HepG2 (cell line): ENCODE measurements around the gene ADCY5. TPM values are rescaled to one million over a fixed set of nuclear protein-coding genes. Genes with fewer than 3 reads are reported as not detected.

Experiments
- ATAC-seq: fragments of 200-7000 bp; cut with Tn5 transposase; 3 replicates; pipeline ENCODE4 v1.9.1; 2020; ENCODE audit warnings: mild to moderate bottlenecking, moderate library complexity
- BruUV-seq: library from RNA; stranded (reverse); fragments of 400-500 nt; replicated peaks from 2 replicates; lab custom pipeline; 2021; lab: Mats Ljungman, UMichigan
- CTCF ChIA-PET: fragments of 300-600 bp; formaldehyde crosslinking; extraction: SDS; loops from one replicate; lab custom pipeline; 2021; ENCODE audit warnings: low total read pairs, inconsistent platforms, low intra/inter-chr PET ratio; lab: Yijun Ruan, JAX
- POLR2A ChIA-PET: fragments of 350-600 bp; sonication (Branson Sonifier 250); formaldehyde crosslinking; loops from one replicate; lab custom pipeline; 2020; ENCODE audit warnings: antibody characterized with exemption, inconsistent platforms; lab: Yijun Ruan, JAX
- DNase-seq: peaks from one replicate; pipeline ENCODE4 v3.0.0-alpha.2; 2015; ENCODE audit warnings: low spot score
- FAIRE-seq: peaks from 3 replicates; lab custom pipeline; 2011; peaks lifted over from hg19 to GRCh38; lab: Jason Lieb, UNC
- H2AFZ ChIP-seq: one replicate; pipeline ENCODE4 v1.6.1; 2011; ENCODE audit warnings: low read length, inconsistent platforms
- H3K27ac ChIP-seq: fragments of 300-600 bp; 3 replicates; pipeline ENCODE4 v1.8.0; 2011; ENCODE audit warnings: mixed run types, mild to moderate bottlenecking, mixed read lengths, low read length, inconsistent platforms; ENCODE audit not compliant: insufficient read depth; ENCODE audit errors: extremely low read length
- H3K27me3 ChIP-seq, 2 experiments: fragments of 200-600 bp in 1 of 2; 2 replicates in 1 of 2; 3 replicates in 1 of 2; pipeline versions ENCODE4 v1.6.0 to v1.8.0; 2011; ENCODE audit warnings: low read length in 2 of 2, mild to moderate bottlenecking in 2 of 2, moderate library complexity in 2 of 2, inconsistent platforms in 1 of 2; ENCODE audit not compliant: insufficient read depth in 2 of 2, control insufficient read depth in 1 of 2
- H3K36me3 ChIP-seq, 2 experiments: fragments of 200-600 bp in 1 of 2; replicated peaks in 1 of 2; 2 replicates in 1 of 2; 3 replicates in 1 of 2; pipeline versions ENCODE4 v1.5.1 to v1.8.0; 2011; ENCODE audit warnings: low read length in 2 of 2, inconsistent platforms in 1 of 2; ENCODE audit not compliant: insufficient read depth in 2 of 2, control insufficient read depth in 1 of 2
- H3K4me1 ChIP-seq: 2 replicates; pipeline ENCODE4 v1.5.1; 2012; ENCODE audit warnings: low read length, inconsistent platforms; ENCODE audit not compliant: insufficient read depth
- H3K4me2 ChIP-seq: 2 replicates; pipeline ENCODE4 v1.6.0; 2011; ENCODE audit warnings: low read depth, low read length, inconsistent platforms
- H3K4me3 ChIP-seq, 3 experiments: fragments of 200-600 bp in 1 of 3; sonication (generic), shearing (Covaris generic) in 1 of 3; replicated peaks in 1 of 3; 2 replicates each; pipeline ENCODE4 v1.5.1; 2011 to 2016; ENCODE audit warnings: low read length in 3 of 3, inconsistent platforms in 2 of 3, low read depth in 2 of 3, mild to moderate bottlenecking in 2 of 3, control low read depth in 1 of 3, mixed read lengths in 1 of 3; ENCODE audit not compliant: insufficient read depth in 1 of 3
- H3K79me2 ChIP-seq: one replicate; pipeline ENCODE4 v1.6.1; 2011; ENCODE audit warnings: low read length, inconsistent platforms; ENCODE audit not compliant: insufficient read depth
- H3K9ac ChIP-seq: 2 replicates; pipeline ENCODE4 v1.6.0; 2011; ENCODE audit warnings: mild to moderate bottlenecking, low read depth, low read length, inconsistent platforms; ENCODE audit not compliant: insufficient read depth
- H3K9me3 ChIP-seq: 2 replicates; pipeline ENCODE4 v1.5.1; 2012; ENCODE audit warnings: mild to moderate bottlenecking, low read length
- H4K20me1 ChIP-seq: 2 replicates; pipeline ENCODE4 v1.6.0; 2011; ENCODE audit warnings: inconsistent platforms, mild to moderate bottlenecking, low read length, moderate library complexity; ENCODE audit not compliant: insufficient read depth
- CEBPB ChIP-seq: IDR thresholded peaks from 2 replicates; pipeline ENCODE4 v1.6.1; 2011; ENCODE audit warnings: low read depth, low read length, improper control_type of control experiment, borderline replicate concordance
- HCFC1 ChIP-seq: fragments of 150-350 bp; IDR thresholded peaks from 2 replicates; pipeline ENCODE4 v1.6.1; 2014; ENCODE audit warnings: low read depth, low read length
- NCOR1 ChIP-seq: fragments of 200-600 bp; sonication (generic); IDR thresholded peaks from 2 replicates; pipeline ENCODE4 v1.7.0; 2017; ENCODE audit warnings: antibody characterized with exemption, low read length, borderline replicate concordance
- WGBS: methylation state at CpG from one replicate; pipeline ENCODE4 v1.1.6; 2017; ENCODE audit warnings: low lambda C conversion rate; 5-methylcytosine and 5-hydroxymethylcytosine counted together
- in situ Hi-C: cut with HindIII; loops from 2 replicates; pipeline ENCODE4 v1.10.0; 2017; ENCODE audit warnings: low pct_unique_long_range_greater_than_20kb; ENCODE audit not compliant: extremely low pct_ligation_motif_present
- intact Hi-C: fragments of 100-400 bp; cut with micrococcal nuclease; formaldehyde crosslinking; loops from one replicate; pipeline ENCODE4 v1.10.0; 2022; ENCODE audit not compliant: unreplicated experiment
- polyA plus RNA-seq, 8 experiments: library from polyadenylated mRNA; depleted of rRNA in 3 of 8; stranded (reverse) in 7 of 8; unstranded in 1 of 8; fragments of >200 nt; fragmentation: Illumina TruSeq in 4 of 8; extraction: Trizol in 4 of 8; gene quantifications; 2 replicates each; pipeline versions ENCODE4 v1.2.1 to v1.2.3, GENCODE V29; 2011 to 2016; ENCODE audit warnings: low read depth in 4 of 8, missing spikeins in 1 of 8, mixed read lengths in 1 of 8; ENCODE audit not compliant: insufficient read depth in 1 of 8
- total RNA-seq, 5 experiments: library from RNA; depleted of rRNA; stranded (reverse); fragments of >200 nt; fragmentation: Illumina TruSeq; extraction: Trizol; gene quantifications; 2 replicates each; pipeline ENCODE4 v1.2.3, GENCODE V29; 2016; ENCODE audit warnings: low read depth in 1 of 5

ADCY5 gene
- total and polyA plus RNA-seq, 2 of the 13 experiments (the other 11 are each of a cell fraction or from before 2014, with no cell fraction given), result not detected

GRCh38 chr3:123302961-123303360 lies 145.9 kb downstream of the ADCY5 start:
- H4K20me1 ChIP-seq, result no peaks in the 10 kb centered on the region
- no peak overlapping the region for H3K27ac ChIP-seq
- H3K4me1 ChIP-seq, result no peaks in the 10 kb centered on the region
- POLR2A ChIA-PET, result no interaction called here
- H3K36me3 ChIP-seq, result no peaks in the 10 kb centered on the region
- intact Hi-C loops, result no loop called here
- DNase-seq (no peak), FAIRE-seq (no peak), ATAC-seq (no peak)
- H3K9me3 ChIP-seq, result no peaks in the 10 kb centered on the region
- CTCF ChIA-PET, result no interaction called here
- no TSS peak for BruUV-seq
- 51% methylated on average over 13 of the region's 14 CpGs for WGBS
- in situ Hi-C loops, result no loop called here
- no peak overlapping the region for H2AFZ ChIP-seq
- H3K79me2 ChIP-seq, result no peaks in the 10 kb centered on the region
- H3K4me3 ChIP-seq, result no peak overlapping the region
- no peak overlapping the region for H3K9ac ChIP-seq
- no peak overlapping the region for H3K4me2 ChIP-seq
- TF ChIP-seq HCFC1, result no peak
- H3K27me3 ChIP-seq, result peaks cover 1 to 15% of the 10 kb centered on the region in 2 experiments; a peak in 3 of 5 replicates

DNA sequence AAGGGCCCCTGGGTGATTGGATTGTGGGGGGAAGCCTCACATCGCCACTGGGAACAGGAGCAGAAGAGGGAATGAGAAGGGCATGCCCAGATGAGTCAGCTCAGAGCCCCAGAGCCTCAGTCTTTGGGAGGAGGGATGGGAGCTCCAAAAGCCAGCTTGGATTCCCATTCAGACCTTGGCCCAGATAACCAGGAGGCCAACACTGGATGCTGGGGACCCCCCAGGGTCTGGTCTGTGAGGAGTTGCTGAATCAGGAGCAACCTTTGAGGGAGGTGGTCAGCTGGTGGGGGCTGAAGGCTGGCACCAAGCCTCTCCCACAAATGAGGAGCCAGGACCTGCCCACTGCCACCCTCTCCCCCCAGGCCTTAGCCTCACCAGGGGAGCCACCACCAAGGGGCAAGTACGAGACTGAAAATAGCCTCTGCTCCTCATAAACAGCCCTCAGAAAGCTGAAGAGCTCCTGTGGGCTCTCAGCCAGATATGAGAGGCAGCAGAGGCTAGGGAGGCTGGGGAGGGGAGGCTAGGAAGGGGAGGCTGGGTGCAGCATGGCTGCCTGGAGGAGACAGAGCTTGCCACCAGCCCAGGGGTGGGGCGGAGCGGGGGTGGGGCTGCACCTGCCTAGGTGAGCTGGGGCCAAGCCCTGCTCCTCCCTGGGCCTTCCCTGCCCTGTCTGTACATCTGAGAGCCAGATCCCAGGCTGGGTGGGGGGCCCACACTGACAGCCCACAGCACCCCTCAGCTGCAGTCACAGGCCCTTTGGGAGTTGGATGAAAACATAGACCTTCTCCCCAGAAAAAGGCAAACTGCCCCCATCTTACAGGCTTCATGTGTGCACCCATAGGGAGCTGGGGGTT lies 147.3 kb downstream of the ADCY5 start:
- POLR2A ChIA-PET, result no interaction called here
- H3K9me3 ChIP-seq, result no peaks in the 10 kb centered on the region
- H3K4me1 ChIP-seq, result no peaks in the 10 kb centered on the region
- WGBS, result 0% methylated on average over 1 of the region's 4 CpGs
- intact Hi-C loops (no loop called here), in situ Hi-C loops (no loop called here)
- CTCF ChIA-PET, result no interaction called here
- H3K4me2 ChIP-seq, result no peak overlapping the region
- DNase-seq (no peak), ATAC-seq (no peak), FAIRE-seq (no peak)
- H3K4me3 ChIP-seq, result no peak overlapping the region
- no TSS peak for BruUV-seq
- H3K27ac ChIP-seq, result no peak overlapping the region
- no peaks in the 10 kb centered on the region for H3K36me3 ChIP-seq
- no peak overlapping the region for H2AFZ ChIP-seq
- no peak overlapping the region for H3K9ac ChIP-seq
- H3K27me3 ChIP-seq, result peaks cover 1 to 15% of the 10 kb centered on the region in 2 experiments; a peak in 3 of 5 replicates
- no peaks in the 10 kb centered on the region for H3K79me2 ChIP-seq
- H4K20me1 ChIP-seq, result no peaks in the 10 kb centered on the region
- TF ChIP-seq NCOR1 (no peak), CEBPB (no peak)
